ACC112 (cell line): ENCODE measurements around the gene B4GALT4.
A peak's percentile ranks its signal among the peaks of the same experiment; 100 is the strongest.
"Not testable (repeated sequence)": the region's sequence is repeated elsewhere in the genome, so short reads cannot be mapped to it uniquely, and the experiment has no call there.

ENCODE experiments used
- H2AFZ ChIP-seq: fragments of 200-600 bp; sonication (generic); one replicate; pipeline ENCODE4 v1.6.0; 2017; ENCODE audit warnings: antibody characterized with exemption, low read length; ENCODE audit not compliant: unreplicated experiment
- H3K27ac ChIP-seq: fragments of 200-600 bp; sonication (generic); 2 replicates; pipeline ENCODE4 v1.5.1; 2014; ENCODE audit warnings: low read depth, mild to moderate bottlenecking, antibody characterized with exemption, low read length, moderate library complexity
- H3K27me3 ChIP-seq: fragments of 200-600 bp; sonication (generic); 2 replicates; pipeline ENCODE4 v1.6.1; 2014; ENCODE audit warnings: mild to moderate bottlenecking, antibody characterized with exemption, low read length, moderate library complexity, mixed read lengths; ENCODE audit not compliant: insufficient read depth
- H3K36me3 ChIP-seq: fragments of 200-600 bp; sonication (generic); 2 replicates; pipeline ENCODE4 v1.6.1; 2016; ENCODE audit warnings: mild to moderate bottlenecking, antibody characterized with exemption, low read length, moderate library complexity, mixed read lengths; ENCODE audit not compliant: insufficient read depth
- H3K4me1 ChIP-seq: fragments of 200-600 bp; sonication (generic); one replicate; pipeline ENCODE4 v1.6.1; 2016; ENCODE audit warnings: low read length, mixed read lengths; ENCODE audit not compliant: insufficient read depth, unreplicated experiment, control insufficient read depth
- H3K4me3 ChIP-seq: fragments of 200-600 bp; sonication (generic); 2 replicates; pipeline ENCODE4 v1.5.1; 2014; ENCODE audit warnings: mild to moderate bottlenecking, low read depth, low read length
- H3K79me2 ChIP-seq: fragments of 200-600 bp; sonication (generic); one replicate; pipeline ENCODE4 v1.6.0; 2016; ENCODE audit warnings: low read length; ENCODE audit not compliant: control insufficient read depth, unreplicated experiment, insufficient read depth

Gene B4GALT4

GRCh38 chr3:119240591-119241434, at the start of gene B4GALT4:
TSS of gene B4GALT4 (minus strand) at chr3:119240878. CDS start at chr3:119230099, 10,779 bp downstream.
- Histone ChIP-seq H3K27ac (peak within 1 kb of the TSS; percentile 85), H3K79me2 (peaks cover 33% of the 10 kb centered on the region), H3K27me3 (no peaks in the 10 kb centered on the region), H3K36me3 (peaks cover 6% of the 10 kb centered on the region; the same call in 1 of the 2 replicates), H3K4me3 (peak within 1 kb of the TSS; percentile 79), H2AFZ (peak within 1 kb of the TSS; percentile 99), H3K4me1 (peaks cover 19% of the 10 kb centered on the region)

DNA sequence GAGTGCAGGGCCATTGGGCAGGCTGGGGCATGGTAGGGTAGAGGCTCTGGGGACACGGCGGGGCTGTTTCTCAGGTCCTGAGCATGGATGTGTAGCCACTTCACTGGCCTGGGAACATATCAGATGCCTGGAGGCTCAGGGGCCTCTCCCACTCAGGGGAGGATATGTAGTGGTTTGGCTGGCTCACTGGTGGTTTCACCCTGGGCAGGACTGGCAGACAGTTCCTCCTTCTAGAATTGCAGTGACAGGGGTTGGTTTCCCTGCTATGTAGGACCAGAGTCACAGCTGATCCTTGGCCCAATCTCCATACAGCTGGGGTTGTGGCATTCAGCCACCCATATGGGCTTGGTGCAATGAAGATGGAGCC, 48.7 kb upstream of the B4GALT4 start:
- Histone ChIP-seq H3K4me1 (no peaks in the 10 kb centered on the region), H3K27me3 (no peaks in the 10 kb centered on the region), H3K36me3 (no peaks in the 10 kb centered on the region), H3K27ac (no peak overlapping the region), H2AFZ (no peak overlapping the region), H3K79me2 (no peaks in the 10 kb centered on the region), H3K4me3 (no peak overlapping the region)

DNA sequence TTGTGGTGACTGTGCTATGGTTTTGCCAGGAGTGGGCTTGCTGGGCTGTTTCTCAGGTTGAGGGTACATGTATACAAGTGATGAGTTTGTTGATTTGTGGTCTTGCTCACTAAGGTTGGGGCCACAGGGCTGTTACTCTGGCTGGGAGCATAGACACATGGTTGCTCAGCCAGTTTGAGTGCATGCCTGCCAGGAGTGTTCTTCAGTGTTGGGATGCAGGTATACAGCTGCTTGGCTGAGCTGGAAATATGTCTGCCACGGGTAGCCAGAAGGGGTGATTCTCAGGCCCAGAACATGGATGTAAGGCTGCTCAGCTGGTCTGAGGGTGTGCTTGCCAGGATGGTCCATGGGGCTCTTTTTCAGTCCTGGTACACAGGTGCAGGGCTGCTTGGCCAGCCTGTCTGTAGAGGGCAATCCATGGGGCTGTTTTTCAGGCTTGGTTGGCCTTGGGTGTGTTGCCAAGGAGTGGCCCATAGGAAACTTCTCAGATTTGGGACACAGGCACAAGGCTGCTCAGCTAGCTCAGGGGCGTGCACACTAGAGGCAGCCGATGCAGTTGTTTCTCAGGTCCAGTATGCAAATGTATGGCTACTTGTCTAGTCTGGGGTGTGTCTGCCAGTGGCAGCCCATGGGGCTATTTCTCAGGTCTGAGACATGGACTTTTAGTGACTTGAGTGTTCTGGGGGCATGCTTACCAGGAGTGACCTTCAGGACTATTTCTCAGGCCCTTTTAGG, 48.2 kb upstream of the B4GALT4 start:
- Histone ChIP-seq H3K79me2 (no peaks in the 10 kb centered on the region), H3K36me3 (no peaks in the 10 kb centered on the region), H3K4me3 (no peak overlapping the region), H2AFZ (no peak overlapping the region), H3K27ac (no peak overlapping the region), H3K4me1 (no peaks in the 10 kb centered on the region), H3K27me3 (no peaks in the 10 kb centered on the region)

DNA sequence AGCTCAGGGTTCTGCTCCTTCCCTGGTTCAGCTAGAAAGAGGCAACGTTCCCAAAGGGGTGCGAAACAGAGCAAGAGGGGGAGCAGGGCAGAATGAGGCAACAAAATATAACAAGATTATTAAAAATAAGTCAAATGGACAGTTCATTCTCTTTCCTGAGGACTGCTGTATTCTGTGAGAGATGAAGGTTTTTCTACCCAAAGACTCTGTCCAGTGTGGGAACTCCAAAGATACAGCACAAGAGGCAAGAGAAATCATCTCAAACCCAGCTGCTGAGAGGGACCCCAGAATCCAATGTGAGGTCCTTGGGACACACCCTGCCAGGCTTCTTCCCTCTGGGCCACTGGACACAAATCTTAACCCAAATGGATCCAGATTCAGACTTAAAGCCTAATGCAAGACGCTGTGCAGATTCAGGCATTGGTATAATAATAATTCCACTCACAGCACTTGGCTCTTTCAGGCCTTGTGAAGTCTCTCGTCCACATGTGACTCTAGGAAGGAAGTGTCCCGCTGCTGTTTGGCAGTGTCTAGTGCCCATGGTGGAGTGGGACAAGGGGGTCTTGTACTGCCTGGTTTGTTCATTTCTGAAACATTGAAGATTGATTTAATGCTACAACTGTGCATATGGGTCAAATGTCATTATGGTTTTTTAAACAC, 39.0 kb upstream of the B4GALT4 start:
- Histone ChIP-seq H3K4me1 (no peaks in the 10 kb centered on the region), H3K36me3 (no peaks in the 10 kb centered on the region), H3K27me3 (no peaks in the 10 kb centered on the region), H3K79me2 (no peaks in the 10 kb centered on the region), H2AFZ (no peak overlapping the region), H3K4me3 (no peak overlapping the region), H3K27ac (no peak overlapping the region)

DNA sequence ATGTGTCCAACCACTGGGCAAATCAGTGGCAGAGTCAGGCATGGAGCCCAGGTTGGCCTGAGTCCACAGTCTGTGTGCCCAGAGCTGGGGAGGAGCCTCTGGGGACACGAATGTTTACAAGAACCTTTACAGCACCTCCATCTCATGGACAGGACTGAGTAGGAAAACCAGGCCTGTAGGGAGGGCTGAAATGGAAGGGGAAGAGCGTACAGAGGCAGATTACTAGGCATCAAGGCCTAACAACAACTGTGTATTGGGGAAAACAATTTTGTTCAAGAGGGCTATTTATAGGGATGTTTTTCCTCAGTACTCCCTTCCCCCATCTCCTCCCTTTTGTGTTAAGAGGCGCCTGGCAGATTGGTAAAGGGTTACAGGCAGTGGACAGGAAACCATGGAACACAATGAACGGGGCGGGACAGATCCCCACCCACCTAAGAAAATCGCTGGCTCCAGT, 38.5 kb upstream of the B4GALT4 start:
- peak overlapping the region; percentile 36 for H2AFZ ChIP-seq
- H3K4me3 ChIP-seq: no peak overlapping the region
- H3K4me1 ChIP-seq: no peaks in the 10 kb centered on the region
- no peaks in the 10 kb centered on the region for H3K79me2 ChIP-seq
- no peaks in the 10 kb centered on the region for H3K36me3 ChIP-seq
- H3K27ac ChIP-seq: no peak overlapping the region
- no peaks in the 10 kb centered on the region for H3K27me3 ChIP-seq

DNA sequence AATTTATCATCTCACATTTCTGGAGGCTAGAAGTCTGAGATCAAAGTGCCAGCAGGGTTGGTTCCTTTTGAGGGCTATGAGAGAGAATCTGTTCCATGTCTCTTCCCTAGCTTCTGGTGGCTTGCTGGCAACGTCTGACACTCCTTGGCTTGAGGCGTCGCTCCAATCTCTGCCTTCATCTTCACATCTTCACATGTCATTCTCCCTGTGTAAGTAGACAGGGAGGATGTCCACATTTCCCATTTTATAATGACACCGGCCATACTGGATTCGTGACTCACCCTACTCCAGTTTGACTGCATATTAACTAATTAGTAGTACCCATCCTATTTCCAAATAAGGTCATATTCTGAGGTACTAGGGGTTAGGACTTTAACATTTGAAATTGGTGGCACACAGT, 36.0 kb upstream of the B4GALT4 start:
- no peak overlapping the region for H3K27ac ChIP-seq
- H3K4me3 ChIP-seq: no peak overlapping the region
- H3K36me3 ChIP-seq: no peaks in the 10 kb centered on the region
- H3K27me3 ChIP-seq: no peaks in the 10 kb centered on the region
- H3K79me2 ChIP-seq: no peaks in the 10 kb centered on the region
- no peaks in the 10 kb centered on the region for H3K4me1 ChIP-seq
- H2AFZ ChIP-seq: no peak overlapping the region

- H3K79me2 ChIP-seq, H3K4me3 ChIP-seq, H3K27ac ChIP-seq, H3K36me3 ChIP-seq, H3K27me3 ChIP-seq, H2AFZ ChIP-seq, H3K4me1 ChIP-seq: not testable (repeated sequence)
These were observed 29.5 kb upstream of the B4GALT4 start for GRCh38 chr3:119270212-119270611.

- H2AFZ ChIP-seq: no peak overlapping the region
- H3K4me3 ChIP-seq: no peak overlapping the region
These were observed 20.4 kb upstream of the B4GALT4 start for GRCh38 chr3:119261055-119261454.

GRCh38 chr3:119259821-119260220, 19.1 kb upstream of the B4GALT4 start:
- H3K4me3 ChIP-seq: no peak overlapping the region
- no peak overlapping the region for H3K27ac ChIP-seq
- H3K4me1 ChIP-seq: no peaks in the 10 kb centered on the region
- no peak overlapping the region for H2AFZ ChIP-seq
- no peaks in the 10 kb centered on the region for H3K27me3 ChIP-seq
- no peaks in the 10 kb centered on the region for H3K79me2 ChIP-seq
- no peaks in the 10 kb centered on the region for H3K36me3 ChIP-seq

More at GRCh38 chr3:119261055-119261454, 20.4 kb upstream of the B4GALT4 start:
- Histone ChIP-seq H3K36me3 (no peaks in the 10 kb centered on the region), H3K27me3 (no peaks in the 10 kb centered on the region), H3K4me1 (no peaks in the 10 kb centered on the region), H3K27ac (no peak overlapping the region), H3K79me2 (no peaks in the 10 kb centered on the region)

DNA sequence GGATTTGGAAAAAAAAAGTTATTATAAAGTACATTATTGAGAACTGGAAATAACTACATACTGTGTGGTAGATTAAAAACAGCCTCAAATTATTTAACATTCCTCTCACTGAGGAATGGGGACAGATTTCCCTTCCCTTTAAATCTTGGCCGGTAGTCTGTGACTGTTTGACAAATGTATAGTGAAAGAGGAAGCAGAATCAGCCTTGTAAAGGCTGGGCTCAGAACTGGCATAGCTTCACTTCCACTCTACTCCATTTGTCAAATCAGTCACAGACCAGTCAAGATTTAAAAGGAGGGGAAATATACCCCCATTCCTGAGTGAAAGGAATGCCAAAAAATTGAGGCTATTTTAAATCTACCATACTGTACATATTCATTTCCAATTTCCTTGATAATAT, 18.2 kb upstream of the B4GALT4 start:
- H3K4me3 ChIP-seq: no peak overlapping the region
- H3K27ac ChIP-seq: no peak overlapping the region
- H3K79me2 ChIP-seq: no peaks in the 10 kb centered on the region
- peak overlapping the region; percentile 5 for H2AFZ ChIP-seq
- H3K27me3 ChIP-seq: no peaks in the 10 kb centered on the region
- no peaks in the 10 kb centered on the region for H3K4me1 ChIP-seq
- H3K36me3 ChIP-seq: no peaks in the 10 kb centered on the region
